ENCODE results near the gene CHST11.
"Not testable (repeated sequence)": the region's sequence is repeated elsewhere in the genome, so short reads cannot be mapped to it uniquely, and the experiment has no call there.

CHST11 gene

DNA sequence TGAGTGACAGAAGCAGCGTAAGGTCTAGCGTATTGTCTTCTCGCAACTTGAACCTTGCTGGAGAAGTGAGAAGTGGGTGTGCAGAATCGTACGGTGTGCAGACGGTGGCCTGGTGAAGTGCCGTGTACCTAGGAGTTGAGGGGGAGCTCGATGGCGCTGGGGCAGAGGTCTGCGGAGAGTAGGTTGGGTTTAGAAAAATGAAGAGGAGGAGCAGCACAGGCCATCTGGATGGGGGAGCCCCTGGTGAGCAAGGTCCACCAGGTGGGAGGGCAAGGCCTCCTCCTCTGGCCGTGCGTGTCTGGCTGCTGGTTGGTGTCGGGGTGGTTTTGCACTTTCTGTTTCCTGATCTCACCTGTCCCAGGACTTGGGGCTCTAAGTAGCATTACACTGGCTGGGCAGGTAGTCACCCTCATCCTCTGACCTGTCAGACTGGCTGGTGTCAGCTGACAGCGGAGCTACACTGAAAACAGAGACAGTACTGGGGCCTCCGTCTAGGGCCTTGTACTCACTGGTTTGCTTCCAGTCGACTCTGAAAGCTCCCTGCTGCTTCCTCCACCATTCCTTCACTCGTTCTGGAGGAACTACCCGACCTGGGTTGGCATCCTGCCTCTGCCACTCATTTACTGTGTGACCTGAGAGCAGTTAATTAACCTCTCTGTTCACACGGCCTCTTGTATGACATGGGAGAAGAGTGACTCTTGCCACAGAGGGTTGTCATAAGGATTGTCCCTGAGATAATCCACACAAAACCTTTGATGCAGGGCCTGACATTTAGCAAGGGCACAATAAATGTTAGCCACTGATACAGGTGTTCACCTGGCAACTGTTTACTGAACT lies 273.1 kb downstream of the CHST11 start:
- DNase-seq: no peak

DNA sequence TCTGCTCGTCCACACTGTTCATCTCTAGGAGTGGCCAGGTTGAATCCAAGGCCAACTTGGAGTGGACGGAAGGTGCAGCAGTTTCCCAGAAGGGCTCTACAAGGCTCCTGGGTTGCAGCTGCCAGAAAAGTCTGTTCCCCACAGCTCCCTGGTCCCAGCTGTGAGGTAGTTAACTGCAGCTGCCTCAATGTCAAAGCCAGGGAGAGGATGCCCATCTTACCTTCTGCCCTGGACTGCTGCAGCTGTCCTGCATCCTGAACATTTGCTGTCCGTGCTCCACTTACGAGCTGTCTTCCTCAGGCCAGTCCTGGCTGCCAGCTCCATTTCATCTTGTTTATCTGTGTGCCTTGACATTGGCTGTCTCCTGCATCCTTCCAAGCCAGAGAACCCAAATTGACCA lies 274.0 kb downstream of the CHST11 start:
- no peak for DNase-seq

- no peak for DNase-seq
These were observed 277.0 kb downstream of the CHST11 start for GRCh38 chr12:104733717-104734175.

DNA sequence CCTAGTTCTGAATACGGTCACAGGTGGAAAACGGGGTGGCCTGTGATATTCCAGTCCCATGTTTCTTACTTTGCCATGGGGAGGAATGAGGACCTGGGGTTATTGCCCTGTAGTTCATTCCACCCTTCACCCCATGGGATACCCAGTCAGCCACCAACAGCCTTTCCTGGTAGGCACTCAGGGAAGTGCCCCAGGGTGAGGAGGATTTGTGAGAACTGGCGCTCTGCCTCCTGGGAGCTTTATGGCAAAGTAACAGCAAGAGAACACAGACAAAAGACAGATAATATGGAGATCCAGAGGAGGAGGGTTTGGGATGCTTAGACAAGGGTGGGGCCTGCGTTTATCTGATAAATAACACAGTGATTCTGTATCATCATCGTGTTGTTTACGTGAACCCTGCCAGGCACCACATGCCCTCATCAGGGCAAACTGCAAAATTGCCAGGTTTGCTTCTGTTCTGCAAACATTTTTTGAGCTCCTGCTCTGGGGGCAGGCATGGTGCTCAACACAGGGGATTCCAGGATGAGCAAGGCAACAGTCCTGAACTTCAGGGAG lies 277.9 kb downstream of the CHST11 start:
- no peak for DNase-seq

DNA sequence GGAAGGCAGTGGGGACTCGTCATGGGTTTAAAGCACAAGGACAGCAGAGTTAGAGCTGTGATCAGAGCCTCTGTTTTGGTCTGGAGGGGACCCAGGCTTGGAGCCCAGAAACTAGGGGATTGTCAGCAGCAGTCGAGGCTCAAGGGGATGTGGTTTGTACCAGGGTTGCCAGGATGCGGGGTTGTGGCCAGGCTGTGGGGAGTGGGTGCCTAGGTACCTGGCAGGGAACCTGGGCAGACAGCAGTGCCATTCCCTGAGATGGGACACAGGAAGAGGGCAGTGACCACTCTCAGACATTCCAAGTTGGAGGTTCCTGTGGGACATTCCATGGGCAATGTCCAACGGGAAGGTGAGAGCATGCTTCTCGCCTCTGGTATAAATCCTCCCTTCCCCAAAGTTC lies 279.1 kb downstream of the CHST11 start:
- DNase-seq: no peak

DNA sequence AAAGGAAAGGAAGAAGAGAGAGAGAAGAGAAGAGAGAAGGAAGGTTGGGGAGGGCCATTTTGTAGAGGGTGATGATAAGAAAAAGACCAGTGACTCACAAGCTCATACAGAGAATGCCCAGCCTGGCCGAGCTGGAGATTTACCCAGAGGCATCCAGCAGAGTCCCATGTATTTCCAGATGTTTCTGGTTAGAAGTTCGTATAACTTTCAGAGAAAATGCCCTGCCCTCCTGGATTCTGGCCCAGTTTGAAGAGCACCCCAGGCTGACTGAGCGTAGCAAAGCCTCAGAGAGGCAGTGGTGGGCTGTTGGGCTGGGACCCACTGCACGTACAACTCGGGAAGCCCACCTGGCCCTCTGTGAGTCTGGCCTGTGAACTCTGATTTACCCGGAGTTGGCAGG lies 279.6 kb downstream of the CHST11 start:
- no peak for DNase-seq

- no peak for DNase-seq
These were observed 280.4 kb downstream of the CHST11 start for GRCh38 chr12:104737113-104737512.

- no peak for DNase-seq
These were observed 281.1 kb downstream of the CHST11 start for GRCh38 chr12:104737791-104738301.

- no peak for DNase-seq
These were observed 281.6 kb downstream of the CHST11 start for GRCh38 chr12:104738331-104738730.

DNA sequence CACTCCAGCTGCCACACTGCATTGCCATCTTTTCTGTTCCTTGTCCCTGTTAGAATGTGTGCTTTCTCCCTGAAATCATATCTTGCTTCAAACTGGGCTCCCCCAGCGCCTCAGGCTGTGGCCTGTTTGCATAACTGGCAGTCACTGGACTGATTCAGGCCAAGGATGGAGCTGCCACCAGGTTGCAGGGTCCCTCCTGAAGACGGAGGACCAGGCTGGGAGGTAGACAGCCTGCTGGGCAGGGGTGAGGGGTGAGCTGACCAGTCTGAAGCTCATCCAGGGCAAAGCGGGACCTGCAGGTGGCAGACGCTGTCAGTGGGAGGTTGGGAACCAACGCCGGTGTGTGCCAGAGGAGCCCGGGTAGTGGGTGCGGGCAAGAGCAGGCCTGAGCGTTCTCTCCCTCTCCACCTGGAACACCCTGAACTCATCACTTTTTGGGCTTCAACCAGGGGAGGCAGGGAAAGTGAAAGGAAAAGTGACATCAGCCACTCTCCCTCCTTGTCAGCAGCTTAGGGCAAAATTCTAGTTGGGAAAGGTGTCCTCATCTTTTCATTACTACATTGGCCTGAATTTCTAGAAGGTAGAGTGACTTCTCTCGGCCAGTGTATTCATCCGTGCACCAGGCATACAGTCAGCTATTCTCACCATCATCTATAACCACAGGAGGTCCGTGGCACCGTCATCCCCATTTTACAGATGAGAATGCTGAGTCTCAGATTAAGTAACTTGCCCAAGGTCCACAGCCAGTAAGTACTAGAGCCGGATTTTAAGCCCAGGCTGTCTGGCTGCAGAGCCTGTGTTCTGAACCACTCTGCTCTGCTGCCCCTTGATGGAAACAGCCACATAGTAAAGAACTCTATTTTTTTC lies 282.3 kb downstream of the CHST11 start:
- no peak for DNase-seq

- peak; percentile 40 for DNase-seq
These were observed 283.9 kb downstream of the CHST11 start for GRCh38 chr12:104740668-104741067.

- peak; percentile 11 for DNase-seq
These were observed 284.3 kb downstream of the CHST11 start for GRCh38 chr12:104741077-104741476.

GRCh38 chr12:104741497-104742367 lies 285.0 kb downstream of the CHST11 start:
- DNase-seq: no peak

DNA sequence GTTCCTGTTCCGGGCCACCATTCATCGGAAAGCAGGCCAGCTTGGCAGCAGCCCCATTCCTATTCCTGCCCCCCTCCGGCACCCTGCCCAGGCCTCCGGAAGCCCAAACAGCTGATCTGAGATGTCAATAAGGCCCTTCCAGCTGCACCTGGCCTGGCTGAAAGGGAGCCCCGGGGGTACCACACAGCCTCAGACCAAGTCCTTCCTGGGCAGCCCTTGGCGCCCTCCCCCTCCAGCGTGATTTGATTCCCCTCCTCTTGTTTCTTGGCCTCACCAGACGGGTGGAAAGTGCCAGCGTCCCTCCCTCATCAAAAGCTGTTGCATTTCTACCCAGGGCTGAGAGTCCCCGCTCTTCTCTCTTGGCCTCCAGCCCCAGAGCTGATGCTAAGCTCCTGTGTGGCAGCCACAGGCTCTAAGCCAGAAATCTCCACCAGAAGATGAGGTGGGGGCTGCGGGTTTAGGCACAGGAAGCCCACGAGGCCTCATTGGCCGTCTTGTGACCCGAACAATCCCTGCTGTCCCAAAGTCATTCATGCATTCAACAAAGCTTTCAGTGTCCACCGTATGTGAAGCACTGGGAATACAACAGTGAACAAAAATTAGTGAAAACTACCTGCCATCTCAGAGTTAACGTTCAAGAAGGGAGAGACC lies 285.9 kb downstream of the CHST11 start:
- peak; percentile 61 for DNase-seq

GRCh38 chr12:104743202-104743580 lies 286.4 kb downstream of the CHST11 start:
- no peak for DNase-seq

DNA sequence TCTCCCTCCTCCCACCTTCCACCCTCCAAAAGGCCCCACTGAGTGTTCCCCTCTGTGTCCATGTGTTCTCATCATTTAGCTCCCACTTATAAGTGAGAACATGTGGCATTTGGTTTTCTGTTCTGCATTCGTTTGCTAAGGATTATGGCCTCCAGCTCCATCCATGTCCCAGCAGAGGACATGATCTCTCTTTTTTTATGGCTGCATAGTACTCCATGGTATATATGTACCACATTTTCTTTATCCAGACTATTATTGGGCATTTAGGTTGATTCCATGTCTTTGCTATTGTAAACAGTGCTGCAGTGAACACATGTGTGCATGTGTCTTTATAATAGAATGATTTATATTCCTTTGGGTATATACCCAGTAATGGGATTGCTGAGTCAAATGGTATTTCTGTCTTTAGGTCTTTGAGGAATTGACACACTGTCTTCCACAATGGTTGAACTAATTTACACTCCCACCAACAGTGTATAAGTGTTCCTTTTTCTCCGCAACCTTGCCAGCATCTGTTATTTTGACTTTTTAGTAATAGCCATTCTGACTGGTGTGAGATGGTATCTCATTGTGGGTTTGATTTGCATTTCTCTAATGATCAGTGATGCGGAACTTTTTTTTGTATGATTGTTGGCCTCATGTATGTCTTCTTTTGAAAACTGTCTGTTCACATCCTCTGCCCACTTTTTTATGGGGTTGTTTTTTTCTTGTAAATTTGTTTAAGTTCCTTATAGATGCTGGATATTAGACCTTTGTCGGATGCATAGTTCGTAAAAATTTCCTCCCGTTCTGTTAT lies 287.2 kb downstream of the CHST11 start:
- not testable (repeated sequence) for DNase-seq

DNA sequence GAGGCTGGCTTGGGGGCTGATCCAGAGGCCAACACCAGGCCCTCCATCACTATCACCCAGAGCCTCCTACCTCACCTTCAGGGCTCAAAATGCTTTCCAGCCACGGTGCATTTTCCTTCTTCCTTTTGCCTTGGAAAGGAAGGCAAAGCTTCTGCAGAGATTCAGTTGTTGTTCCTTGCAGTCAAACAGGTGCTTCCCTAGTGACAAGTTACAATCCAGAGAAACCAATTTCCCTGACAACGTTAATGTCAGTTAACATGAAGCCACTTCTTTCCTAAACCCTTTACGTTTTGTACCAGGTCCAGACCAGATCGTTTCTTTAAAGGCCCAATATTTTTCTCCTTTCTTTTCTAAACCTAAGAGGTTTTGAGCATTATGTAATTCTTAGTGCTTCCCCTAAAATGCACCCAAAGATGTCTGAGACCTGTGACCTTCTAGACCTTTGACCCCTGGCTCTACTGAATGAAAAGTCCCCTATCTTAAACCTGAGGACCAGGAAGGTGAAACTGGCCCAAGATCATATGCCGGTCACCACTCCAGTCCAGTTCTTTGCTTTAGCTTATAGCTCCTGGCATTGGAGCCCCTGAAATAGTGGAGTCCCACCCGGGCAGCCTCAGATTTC lies 289.8 kb downstream of the CHST11 start:
- DNase-seq: no peak

DNA sequence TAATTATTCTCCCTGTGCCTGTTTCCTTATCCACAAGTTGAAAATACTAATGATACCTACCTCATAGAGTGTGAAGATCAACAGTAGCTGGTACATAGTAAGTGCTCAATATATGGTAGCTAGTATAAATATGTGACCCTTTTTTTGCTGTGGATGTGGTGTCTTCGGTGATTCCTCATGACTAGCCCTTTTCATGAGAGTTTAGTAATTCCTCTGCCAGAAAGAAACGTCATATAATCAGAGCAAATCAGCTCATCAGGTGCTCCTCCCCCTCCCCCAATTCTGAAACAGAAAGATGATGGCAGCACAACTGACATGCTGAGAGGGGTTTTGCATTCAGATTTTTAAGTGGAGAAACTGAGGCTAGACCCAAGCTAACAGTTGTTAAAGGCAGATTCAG lies 290.6 kb downstream of the CHST11 start:
- no peak for DNase-seq

- no peak for DNase-seq
These were observed 291.2 kb downstream of the CHST11 start for GRCh38 chr12:104747955-104748354.

DNA sequence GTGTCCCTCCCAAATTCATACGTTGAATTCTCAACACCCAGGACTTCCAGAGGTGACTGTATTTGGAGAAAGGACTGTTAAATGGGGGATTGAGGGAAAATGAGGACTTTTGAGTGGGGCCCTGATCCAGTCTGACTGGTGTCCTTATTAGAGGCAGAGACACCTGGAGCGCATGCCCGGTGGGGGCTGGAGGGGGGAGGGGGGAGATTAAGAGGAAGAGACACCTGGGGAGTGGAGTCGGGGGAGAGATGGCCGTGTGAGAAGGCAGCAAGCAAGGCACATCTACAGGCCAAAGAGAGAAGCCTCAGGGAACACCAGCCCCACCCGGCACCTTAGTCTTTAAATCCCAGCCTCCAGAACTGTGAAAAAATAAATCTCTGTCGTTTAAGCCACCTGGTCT lies 291.6 kb downstream of the CHST11 start:
- DNase-seq: no peak
